Measurements from ENCODE around the gene CLIC1. TPM values are rescaled to one million over a fixed set of nuclear protein-coding genes. Genes with fewer than 3 reads are reported as not detected.

Gene CLIC1
- total RNA-seq, 1 experiment from 2014 or later = 432 TPM

- Histone ChIP-seq H3K27me3 (ENCODE audit: insufficient read depth, low read length) (no peaks in the 10 kb centered on the region), H3K9me3 (ENCODE audit: control insufficient read depth in 1 of 2, insufficient read depth in 1 of 2, low read depth in 1 of 2, low read length in 2 of 2) (no peaks in the 10 kb centered on the region), H3K36me3 (ENCODE audit: control insufficient read depth in 1 of 2, insufficient read depth in 2 of 2, low read length in 2 of 2) (no peaks in the 10 kb centered on the region), H4K20me1 (ENCODE audit: insufficient read depth) (no peaks in the 10 kb centered on the region), H3K79me2 (ENCODE audit: insufficient read depth, low read length) (no peaks in the 10 kb centered on the region), H3K9me2 (ENCODE audit: insufficient read depth) (no peaks in the 10 kb centered on the region), H3K4me1 (ENCODE audit: control insufficient read depth in 1 of 2, insufficient read depth in 2 of 2, low read length in 2 of 2) (peaks cover 34 to 45% of the 10 kb centered on the region in 2 experiments), H3K4me3 (replicated peaks in 1 of 2; ENCODE audit: low read depth in 1 of 2, low read length in 2 of 2) (0 out of 4 replicates have a peak overlapping the region, but pooled peaks of 1 of the 2 experiments have one; percentile 15), H3K27ac (ENCODE audit: low read depth, low read length) (no peak overlapping the region), H3K4me2 (ENCODE audit: low read length) (peak overlapping the region; percentile 67), H3K9ac (ENCODE audit: low read length) (peak overlapping the region; percentile 28), H2AFZ (ENCODE audit: low read depth, low read length, poor library complexity, severe bottlenecking) (peak overlapping the region; percentile 79)
- CTCF ChIA-PET = no interaction called here
- TF ChIP-seq SIN3A (IDR thresholded peaks at IDR 0.05; ENCODE audit: low read depth) (no peak), ZFX (IDR thresholded peaks at IDR 0.05) (no peak), EZH2 (IDR thresholded peaks at IDR 0.05) (no peak), ELF1 (IDR thresholded peaks at IDR 0.05; ENCODE audit: borderline replicate concordance, low read depth) (no peak), SRF (IDR thresholded peaks at IDR 0.05; ENCODE audit: low read depth) (no peak), FOSL1 (IDR thresholded peaks at IDR 0.05; ENCODE audit: low read depth) (no peak), EGR1 (IDR thresholded peaks at IDR 0.05; ENCODE audit: low read depth) (no peak), RAD21 (IDR thresholded peaks at IDR 0.05; ENCODE audit: low read depth) (no peak), YY1 (IDR thresholded peaks at IDR 0.05; ENCODE audit: extremely low read depth, insufficient replicate concordance, low read depth, low read length) (no peak), EZH2phosphoT487 (IDR thresholded peaks at IDR 0.05; ENCODE audit: borderline replicate concordance) (no peak), ZNF274 (IDR thresholded peaks at IDR 0.05; ENCODE audit: low read depth, low read length) (no peak), POLR2A (IDR thresholded peaks at IDR 0.05; ENCODE audit: borderline replicate concordance, extremely low read depth, insufficient read depth, insufficient read length) (no peak), SP1 (IDR thresholded peaks at IDR 0.05; ENCODE audit: low read depth) (no peak)
- ATAC-seq (peak; percentile 6; the same call in 1 of the 2 replicates), DNase-seq (ENCODE audit: low read depth, low spot score) (no peak)
- intact Hi-C loops (cut with micrococcal nuclease) = no loop called here
- POLR2A ChIA-PET = interaction anchor here (1.0 to 1.2 kb wide), 2 partner anchors 10 to 113 kb away, joined by 5 read pairs; partner anchors contain the start of genes ABHD16A and HSPA1B
- no TSS peak for BruUV-seq (replicated peaks)
- RAD21 ChIA-PET (ENCODE audit: low non-redundant PET in 1 of 2, low total read pairs in 2 of 2, uncharacterized antibody in 2 of 2, unreplicated experiment in 2 of 2) = no interaction called here
Observed at GRCh38 chr6:31713991-31714684, 22.2 kb downstream of the CLIC1 start.

Measured in HCT116 (cell line).